SK-N-SH treated with all-trans-retinoic acid at 6 μM for 48 hours (cell line): Measurements from ENCODE around the gene MRPL11.

Source experiments
- ATAC-seq: fragments of 200-7000 bp; cut with Tn5 transposase; 3 replicates; pipeline ENCODE4 v1.9.1; 2020; ENCODE audit warnings: mild to moderate bottlenecking, moderate library complexity
- ARNTL ChIP-seq: fragments of 450-650 bp; formaldehyde crosslinking; IDR thresholded peaks from 2 replicates; pipeline ENCODE4 v1.5.0; 2020; ENCODE audit warnings: low read depth, mild to moderate bottlenecking, moderate library complexity, borderline replicate concordance
- BACH2 ChIP-seq: fragments of 250-450 bp; sonication (Bioruptor Pico); IDR thresholded peaks from 2 replicates; pipeline ENCODE4 v1.9.0; 2021; ENCODE audit warnings: mild to moderate bottlenecking, borderline replicate concordance
- CREB5 ChIP-seq: fragments of 250-450 bp; sonication (Bioruptor Pico); IDR thresholded peaks from 2 replicates; pipeline ENCODE4 v1.5.1; 2020; ENCODE audit warnings: low read depth, mild to moderate bottlenecking, moderate library complexity
- CSDC2 ChIP-seq: fragments of 250-450 bp; sonication (Bioruptor Pico); IDR thresholded peaks from 2 replicates; pipeline ENCODE4 v1.5.0; 2020; ENCODE audit warnings: mild to moderate bottlenecking, moderate library complexity
- CSRNP3 ChIP-seq: fragments of 250-450 bp; sonication (Bioruptor Pico); IDR thresholded peaks from 2 replicates; pipeline ENCODE4 v1.5.1; 2021; ENCODE audit warnings: mild to moderate bottlenecking, moderate library complexity
- GLIS3 ChIP-seq: fragments of 250-450 bp; sonication (Bioruptor Pico); IDR thresholded peaks from 2 replicates; pipeline ENCODE4 v1.5.0; 2020; ENCODE audit warnings: mild to moderate bottlenecking, moderate library complexity
- ISL1 ChIP-seq: fragments of 250-450 bp; sonication (Bioruptor Pico); IDR thresholded peaks from 2 replicates; pipeline ENCODE4 v2.1.2; 2022; ENCODE audit warnings: mild to moderate bottlenecking, moderate library complexity
- OSR1 ChIP-seq: fragments of 250-450 bp; sonication (Bioruptor Pico); IDR thresholded peaks from 2 replicates; pipeline ENCODE4 v1.8.0; 2022; ENCODE audit warnings: moderate library complexity, mild to moderate bottlenecking, inconsistent platforms
- PATZ1 ChIP-seq: fragments of 250-450 bp; sonication (Bioruptor Pico); IDR thresholded peaks from 2 replicates; pipeline ENCODE4 v1.8.0; 2020; ENCODE audit warnings: mild to moderate bottlenecking, moderate library complexity, borderline replicate concordance
- POU6F1 ChIP-seq: fragments of 250-450 bp; sonication (Bioruptor Pico); IDR thresholded peaks from 2 replicates; pipeline ENCODE4 v1.8.0; 2021; ENCODE audit warnings: low read depth, mild to moderate bottlenecking, moderate library complexity, borderline replicate concordance
- PPARA ChIP-seq: fragments of 250-450 bp; sonication (Bioruptor Pico); IDR thresholded peaks from 2 replicates; pipeline ENCODE4 v1.5.0; 2020; ENCODE audit warnings: mild to moderate bottlenecking, borderline replicate concordance
- RARB ChIP-seq: fragments of 250-450 bp; sonication (Bioruptor Pico); IDR thresholded peaks from 2 replicates; pipeline ENCODE4 v1.8.0; 2021; ENCODE audit warnings: mild to moderate bottlenecking, moderate library complexity
- TCF4 ChIP-seq: fragments of 250-450 bp; sonication (Bioruptor Pico); IDR thresholded peaks from 2 replicates; pipeline ENCODE4 v1.8.0; 2021; ENCODE audit warnings: mild to moderate bottlenecking, moderate library complexity, borderline replicate concordance
- TOX ChIP-seq: fragments of 250-450 bp; sonication (Bioruptor Pico); IDR thresholded peaks from 2 replicates; pipeline ENCODE4 v1.8.0; 2021; ENCODE audit warnings: mild to moderate bottlenecking, moderate library complexity, borderline replicate concordance
- TSHZ2 ChIP-seq: fragments of 250-450 bp; sonication (Bioruptor Pico); IDR thresholded peaks from 2 replicates; pipeline ENCODE4 v1.5.0; 2020; ENCODE audit warnings: mild to moderate bottlenecking, moderate library complexity
- ZC3H10 ChIP-seq: fragments of 250-450 bp; sonication (Bioruptor Pico); IDR thresholded peaks from 2 replicates; pipeline ENCODE4 v1.5.1; 2021; ENCODE audit warnings: mild to moderate bottlenecking, moderate library complexity
- ZFP3 ChIP-seq: fragments of 250-450 bp; sonication (Bioruptor Pico); IDR thresholded peaks from 2 replicates; pipeline ENCODE4 v1.5.0; 2020; ENCODE audit warnings: mild to moderate bottlenecking, moderate library complexity
- ZFP30 ChIP-seq: fragments of 450-650 bp; formaldehyde crosslinking; IDR thresholded peaks from 2 replicates; pipeline ENCODE4 v1.5.0; 2022; ENCODE audit warnings: mild to moderate bottlenecking, moderate library complexity
- ZNF565 ChIP-seq: fragments of 450-650 bp; formaldehyde crosslinking; conservative IDR thresholded peaks from 2 replicates; pipeline ENCODE4 v1.5.0; 2020; ENCODE audit warnings: low read depth, mild to moderate bottlenecking, moderate library complexity
- ZNF8 ChIP-seq: fragments of 450-650 bp; formaldehyde crosslinking; IDR thresholded peaks from 2 replicates; pipeline ENCODE4 v1.5.0; 2020; ENCODE audit warnings: mild to moderate bottlenecking, moderate library complexity

MRPL11 gene

GRCh38 chr11:66419825-66420224 lies 18.8 kb downstream of the MRPL11 start:
- TF ChIP-seq POU6F1 (CRISPR knock-in tag) (no peak), TOX (CRISPR knock-in tag) (no peak), ZFP3 (CRISPR knock-in tag) (no peak), PATZ1 (CRISPR knock-in tag) (no peak), PPARA (no peak), OSR1 (CRISPR knock-in tag) (no peak), TSHZ2 (CRISPR knock-in tag) (no peak), GLIS3 (no peak), CSRNP3 (CRISPR knock-in tag) (no peak), ZNF565 (no peak), ARNTL (CRISPR knock-in tag) (no peak), CREB5 (CRISPR knock-in tag) (no peak), RARB (CRISPR knock-in tag) (no peak), ZNF8 (CRISPR knock-in tag) (no peak), CSDC2 (CRISPR knock-in tag) (no peak)
- ATAC-seq: no peak

- no peak for ATAC-seq
- TF ChIP-seq PPARA (no peak), ZFP30 (CRISPR knock-in tag) (no peak), POU6F1 (CRISPR knock-in tag) (no peak), RARB (CRISPR knock-in tag) (no peak), ZC3H10 (no peak), CREB5 (CRISPR knock-in tag) (no peak), TSHZ2 (CRISPR knock-in tag) (no peak), BACH2 (no peak), ISL1 (CRISPR knock-in tag) (no peak), TOX (CRISPR knock-in tag) (no peak), CSRNP3 (CRISPR knock-in tag) (no peak), PATZ1 (CRISPR knock-in tag) (no peak), TCF4 (CRISPR knock-in tag) (no peak), ZNF8 (CRISPR knock-in tag) (no peak), OSR1 (CRISPR knock-in tag) (no peak)
Observed at GRCh38 chr11:66418986-66419308, 19.7 kb downstream of the MRPL11 start.
